T47D (cell line): ENCODE results near the gene TEX9.
"Not testable (repeated sequence)": the region's sequence is repeated elsewhere in the genome, so short reads cannot be mapped to it uniquely, and the experiment has no call there.

Source experiments
- DNase-seq, 2 experiments: peaks; one replicate each; pipeline versions ENCODE4 v3.0.0 to v3.0.0-alpha.2; 2011 to 2012; ENCODE audit warnings: low read depth in 1 of 2, low spot score in 1 of 2
- JUND ChIP-seq: IDR thresholded peaks from 2 replicates; pipeline ENCODE4 v1.6.1; 2012; ENCODE audit warnings: low read depth
- in situ Hi-C: cut with HindIII; loops from 2 replicates; pipeline ENCODE4 v1.10.0; 2016; ENCODE audit warnings: low sequenced_read_pairs, low pct_unique_long_range_greater_than_20kb

Gene TEX9

GRCh38 chr15:56383010-56383409, 17.8 kb downstream of the TEX9 start:
- no peak for DNase-seq
- in situ Hi-C loops = no loop called here

GRCh38 chr15:56385908-56386307, 20.7 kb downstream of the TEX9 start:
- in situ Hi-C loops = no loop called here
- no peak for TF ChIP-seq JUND
- no peak for DNase-seq

More at GRCh38 chr15:56383010-56383409, 17.8 kb downstream of the TEX9 start:
- TF ChIP-seq JUND = no peak

DNA sequence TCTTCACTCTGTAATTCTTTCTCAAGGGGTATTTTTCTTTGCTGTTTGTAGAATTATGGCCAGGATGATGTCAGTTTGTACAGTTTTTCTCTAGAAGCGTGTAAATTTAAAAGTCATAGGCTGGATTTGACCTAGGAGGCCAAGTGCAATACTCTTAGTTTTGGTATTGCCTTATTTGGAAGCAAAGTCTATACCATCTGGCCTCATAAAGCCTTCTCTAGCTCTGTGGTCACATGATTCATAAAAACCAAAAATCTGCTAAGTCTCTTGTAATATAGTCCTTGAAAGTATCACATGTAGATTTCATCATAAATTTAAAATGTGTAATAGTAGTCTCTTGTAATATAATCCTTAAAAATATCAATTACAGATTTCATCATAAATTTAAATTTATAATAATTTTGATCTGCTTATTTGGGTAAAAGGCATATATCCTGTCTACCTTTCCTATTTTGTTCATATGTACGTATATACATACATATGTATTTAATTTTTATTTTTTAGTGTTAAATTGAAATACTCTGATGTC, 25.6 kb downstream of the TEX9 start:
- DNase-seq = no peak
- TF ChIP-seq JUND = no peak
- in situ Hi-C loops = no loop called here

DNA sequence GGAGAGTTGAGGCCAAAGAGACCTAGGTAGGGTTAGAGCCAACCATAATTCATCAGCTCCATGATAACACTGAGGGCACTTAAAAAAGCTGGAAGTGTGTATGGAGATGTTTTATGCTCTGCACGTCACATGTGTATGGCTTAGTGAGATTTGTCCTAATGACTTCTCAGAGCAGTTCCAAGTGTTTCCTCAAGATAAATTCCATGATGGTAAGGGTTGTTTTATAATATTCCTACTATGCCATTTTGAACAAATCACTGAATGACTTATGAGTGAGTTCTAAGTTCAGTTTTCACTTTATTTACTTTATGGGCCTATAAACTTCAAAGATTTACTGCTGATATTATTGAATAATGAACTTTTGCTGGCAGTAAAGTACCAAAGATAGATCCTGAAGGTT, 28.1 kb downstream of the TEX9 start:
- in situ Hi-C loops = no loop called here
- no peak for DNase-seq
- TF ChIP-seq JUND = no peak

DNA sequence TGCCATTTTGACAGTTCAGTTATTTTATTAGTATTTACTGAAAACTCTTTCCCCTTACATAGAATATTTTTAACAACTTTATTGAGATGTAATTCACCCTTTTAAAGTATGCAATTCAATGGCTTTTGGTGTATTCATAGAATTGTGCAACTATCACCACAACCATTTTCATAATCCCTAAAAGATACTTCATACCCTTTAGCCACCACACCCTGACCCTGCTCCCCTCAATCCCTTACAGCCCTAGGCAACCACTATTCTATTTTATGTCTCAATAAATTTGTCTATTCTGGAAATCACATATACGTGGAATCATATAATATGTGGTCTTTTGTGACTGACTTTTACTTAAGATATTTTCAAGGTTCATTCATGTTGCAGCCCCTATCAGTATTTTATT, 29.7 kb downstream of the TEX9 start:
- TF ChIP-seq JUND = no peak
- DNase-seq = no peak
- in situ Hi-C loops = no loop called here

GRCh38 chr15:56397325-56397724, 32.1 kb downstream of the TEX9 start:
- in situ Hi-C loops, DNase-seq: not testable (repeated sequence)

- in situ Hi-C loops, DNase-seq: not testable (repeated sequence)
These were observed 34.0 kb downstream of the TEX9 start for GRCh38 chr15:56399209-56399608.

DNA sequence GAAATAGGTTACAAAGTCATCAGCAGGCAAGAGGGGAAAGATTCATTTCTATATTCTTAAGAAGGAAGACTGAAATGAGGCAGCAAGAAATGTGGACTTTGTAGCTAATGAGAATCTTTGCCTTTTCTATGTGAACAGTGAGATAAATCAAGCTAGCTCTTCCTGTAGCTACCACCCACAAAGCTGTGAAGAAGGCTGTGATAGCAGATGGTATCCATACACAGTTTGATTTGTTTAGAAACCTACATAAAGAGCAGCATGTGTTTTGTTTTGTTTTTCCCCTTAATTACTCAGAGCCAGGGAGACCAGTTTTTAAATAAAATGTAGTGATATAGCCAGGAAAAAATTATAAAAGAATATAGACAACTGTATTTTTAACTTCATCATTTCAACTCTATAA, 45.5 kb downstream of the TEX9 start:
- TF ChIP-seq JUND = no peak
- in situ Hi-C loops = no loop called here
- no peak for DNase-seq

GRCh38 chr15:56411122-56411749, 46.0 kb downstream of the TEX9 start:
- in situ Hi-C loops = no loop called here
- no peak for DNase-seq
- no peak for TF ChIP-seq JUND

DNA sequence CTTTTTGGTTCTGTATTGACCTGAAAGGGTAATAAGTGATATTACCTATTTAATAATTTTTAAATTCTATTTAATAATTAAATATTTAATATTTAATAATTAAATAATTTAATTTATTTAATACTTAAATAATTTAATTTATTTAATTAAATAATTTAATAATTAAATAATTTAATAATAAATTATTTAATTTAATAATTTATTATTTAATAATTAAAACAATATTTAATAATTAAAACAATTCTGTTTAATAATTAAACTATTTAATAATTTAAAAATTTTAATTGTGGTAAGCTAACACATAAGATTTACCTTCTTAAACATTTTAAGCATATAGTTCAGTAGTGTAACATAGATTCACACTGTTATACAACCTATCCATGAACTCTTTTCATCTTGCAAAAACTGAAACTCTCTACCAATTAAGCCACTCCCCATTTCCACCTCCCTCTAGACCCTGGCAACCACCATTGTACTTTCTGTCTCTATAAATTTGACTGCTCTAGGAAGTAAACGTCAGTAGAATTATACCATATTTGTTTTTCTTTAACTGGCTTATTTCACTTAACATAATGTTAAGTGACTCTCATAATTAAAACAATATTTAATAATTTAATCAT, 48.0 kb downstream of the TEX9 start:
- in situ Hi-C loops, DNase-seq: not testable (repeated sequence)

DNA sequence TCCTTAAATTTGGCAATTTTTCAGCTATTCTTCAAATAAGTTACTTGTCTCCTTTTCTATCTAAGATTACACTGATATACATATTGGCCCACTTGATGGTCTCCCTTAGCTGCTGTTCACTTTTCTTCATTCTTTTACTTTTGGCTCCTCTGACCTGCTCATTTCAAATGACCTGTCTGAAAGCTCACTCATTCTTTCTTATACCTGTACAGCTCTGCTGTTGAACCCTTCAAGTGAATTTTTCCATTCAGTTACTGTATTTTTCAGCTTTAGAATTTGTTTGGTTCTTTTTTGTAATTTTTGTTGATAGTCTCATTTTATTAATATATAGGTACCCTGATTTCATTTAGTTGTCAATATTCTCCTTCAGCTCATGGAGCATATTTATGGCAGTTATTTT, 60.0 kb downstream of the TEX9 start:
- TF ChIP-seq JUND = no peak
- no peak for DNase-seq
- in situ Hi-C loops = no loop called here

DNA sequence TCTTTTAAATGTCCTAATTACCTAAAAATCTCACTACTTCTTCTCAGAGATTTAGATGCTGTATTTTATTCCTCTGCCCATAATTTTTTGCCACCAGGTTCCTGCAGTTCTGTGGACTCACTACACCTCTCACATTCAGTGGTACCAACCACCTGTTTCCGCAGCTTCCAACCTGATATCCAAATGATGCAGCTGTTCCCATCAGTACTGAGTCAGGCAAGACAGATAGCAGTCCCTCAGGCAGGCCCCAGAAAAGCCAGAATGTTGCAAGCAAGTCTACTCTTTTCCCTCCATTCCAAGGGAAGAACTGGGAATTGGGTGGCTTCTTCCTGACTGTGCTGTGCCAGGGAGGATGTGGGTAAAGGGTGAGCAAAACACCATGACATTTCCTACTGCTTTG, 60.8 kb downstream of the TEX9 start:
- in situ Hi-C loops = no loop called here
- no peak for DNase-seq
- no peak for TF ChIP-seq JUND

- DNase-seq = peak; percentile 36 to 58
- TF ChIP-seq JUND = no peak
- in situ Hi-C loops = no loop called here
These were observed 63.7 kb downstream of the TEX9 start for GRCh38 chr15:56428821-56429458.
